Prostate gland (tissue), 2 donors: ENCODE data around the gene MPEG1.

Experiments used
- CTCF ChIP-seq, 4 experiments: fragments of 200-600 bp in 2 of 4; fragments of 450-650 bp in 2 of 4; sonication (generic) in 2 of 4; IDR thresholded peaks; 1 replicate in 3 of 4; 2 replicates in 1 of 4; pipeline ENCODE4 v1.5.1; 2016 to 2019; ENCODE audit warnings: antibody characterized with exemption in 4 of 4, mild to moderate bottlenecking in 2 of 4, moderate library complexity in 2 of 4
- POLR2A ChIP-seq: fragments of 450-650 bp; IDR thresholded peaks from one replicate; pipeline ENCODE4 v1.6.1; 2016; ENCODE audit warnings: antibody characterized with exemption, mild to moderate bottlenecking
- POLR2AphosphoS5 ChIP-seq: sonication (generic); formaldehyde crosslinking; IDR thresholded peaks from one replicate; pipeline ENCODE4 v1.6.1; 2017; ENCODE audit warnings: antibody characterized with exemption

- TF ChIP-seq CTCF (IDR thresholded peaks at IDR 0.05), result no peak
- TF ChIP-seq POLR2AphosphoS5, result no peak
- TF ChIP-seq POLR2A, result no peak
These were observed 17.1 kb downstream of the MPEG1 start for GRCh38 chr11:59195586-59195985.
